ENCODE data around the gene EZH2. TPM values are rescaled to one million over a fixed set of nuclear protein-coding genes. Genes with fewer than 3 reads are reported as not detected.

The EZH2 gene
- total RNA-seq, 6 experiments from 2014 or later, result 8.9 to 21.5 (median 19.3) TPM

GRCh38 chr7:148789220-148789619 is 94.9 kb downstream of the EZH2 start:
- Mint-ChIP-seq H3K9me3 (no peaks in the 10 kb centered on the region), H3K27ac (no peak overlapping the region), H3K27me3 (ENCODE audit: insufficient read depth) (peaks cover 3% of the 10 kb centered on the region; the same call in 1 of the 2 replicates), H3K4me1 (ENCODE audit: low read depth) (peaks cover 4% of the 10 kb centered on the region; the same call in 1 of the 2 replicates), H3K4me3 (no peak overlapping the region), H3K36me3 (ENCODE audit: low read depth) (peaks cover 57% of the 10 kb centered on the region)
- no peak for TF ChIP-seq CTCF (IDR thresholded peaks at IDR 0.05)
- DNase-seq, result no peak

- H3K27ac Mint-ChIP-seq, result no peak overlapping the region
- peaks cover 4% of the 10 kb centered on the region; the same call in 1 of the 2 replicates for H3K27me3 Mint-ChIP-seq (ENCODE audit: insufficient read depth)
- H3K9me3 Mint-ChIP-seq, result no peaks in the 10 kb centered on the region
- H3K4me1 Mint-ChIP-seq (ENCODE audit: low read depth), result no peaks in the 10 kb centered on the region
- H3K4me3 Mint-ChIP-seq, result no peak overlapping the region
- no peak for DNase-seq
- H3K36me3 Mint-ChIP-seq (ENCODE audit: low read depth), result peaks cover 47% of the 10 kb centered on the region
- TF ChIP-seq CTCF (IDR thresholded peaks at IDR 0.05), result no peak
Observed at GRCh38 chr7:148787571-148788295, 96.4 kb downstream of the EZH2 start.

- Mint-ChIP-seq H3K4me1 (ENCODE audit: low read depth) (no peaks in the 10 kb centered on the region), H3K27me3 (ENCODE audit: insufficient read depth) (peaks cover 3% of the 10 kb centered on the region; the same call in 1 of the 2 replicates)
Observed at GRCh38 chr7:148783801-148784527, 100.1 kb downstream of the EZH2 start.

GRCh38 chr7:148782757-148783456 is 101.2 kb downstream of the EZH2 start:
- Mint-ChIP-seq H3K27me3 (ENCODE audit: insufficient read depth) (peaks cover 3% of the 10 kb centered on the region; the same call in 1 of the 2 replicates), H3K36me3 (ENCODE audit: low read depth) (peaks cover 19% of the 10 kb centered on the region; the same call in 1 of the 2 replicates), H3K4me1 (ENCODE audit: low read depth) (no peaks in the 10 kb centered on the region), H3K4me3 (no peak overlapping the region), H3K27ac (no peak overlapping the region), H3K9me3 (no peaks in the 10 kb centered on the region)
- no peak for DNase-seq
- no peak for TF ChIP-seq CTCF (IDR thresholded peaks at IDR 0.05)

More at GRCh38 chr7:148783801-148784527, 100.1 kb downstream of the EZH2 start:
- no peaks in the 10 kb centered on the region for H3K9me3 Mint-ChIP-seq
- H3K27ac Mint-ChIP-seq, result no peak overlapping the region
- no peak for TF ChIP-seq CTCF (IDR thresholded peaks at IDR 0.05)
- H3K36me3 Mint-ChIP-seq (ENCODE audit: low read depth), result peaks cover 26% of the 10 kb centered on the region; the same call in 1 of the 2 replicates
- no peak overlapping the region for H3K4me3 Mint-ChIP-seq
- no peak for DNase-seq

GRCh38 chr7:148774471-148774870 is 109.6 kb downstream of the EZH2 start:
- Mint-ChIP-seq H3K4me1 (ENCODE audit: low read depth) (peaks cover 36% of the 10 kb centered on the region), H3K4me3 (no peak overlapping the region), H3K27ac (peak overlapping the region; percentile 10; the same call in 1 of the 2 replicates), H3K36me3 (ENCODE audit: low read depth) (peaks cover 29% of the 10 kb centered on the region), H3K9me3 (no peaks in the 10 kb centered on the region), H3K27me3 (ENCODE audit: insufficient read depth) (no peaks in the 10 kb centered on the region; the same call in 1 of the 2 replicates)
- TF ChIP-seq CTCF (IDR thresholded peaks at IDR 0.05), result no peak
- no peak for DNase-seq

Measured in HFFc6 (cell line).